ENCODE measurements around the gene LARGE2.

DNA sequence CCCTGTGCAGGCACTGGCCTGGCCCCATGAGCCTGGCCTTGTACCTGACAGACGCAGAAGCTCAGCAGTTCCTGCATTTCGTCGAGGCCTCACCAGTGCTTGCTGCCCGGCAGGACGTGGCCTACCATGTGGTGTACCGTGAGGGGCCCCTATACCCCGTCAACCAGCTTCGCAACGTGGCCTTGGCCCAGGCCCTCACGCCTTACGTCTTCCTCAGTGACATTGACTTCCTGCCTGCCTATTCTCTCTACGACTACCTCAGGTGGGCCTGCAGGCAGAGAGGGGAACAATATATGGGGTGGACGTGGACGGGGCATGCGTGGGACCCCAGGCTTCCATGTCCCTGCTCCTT, 4.9 kb downstream of the LARGE2 start:
- TF ChIP-seq, protein P1, sequence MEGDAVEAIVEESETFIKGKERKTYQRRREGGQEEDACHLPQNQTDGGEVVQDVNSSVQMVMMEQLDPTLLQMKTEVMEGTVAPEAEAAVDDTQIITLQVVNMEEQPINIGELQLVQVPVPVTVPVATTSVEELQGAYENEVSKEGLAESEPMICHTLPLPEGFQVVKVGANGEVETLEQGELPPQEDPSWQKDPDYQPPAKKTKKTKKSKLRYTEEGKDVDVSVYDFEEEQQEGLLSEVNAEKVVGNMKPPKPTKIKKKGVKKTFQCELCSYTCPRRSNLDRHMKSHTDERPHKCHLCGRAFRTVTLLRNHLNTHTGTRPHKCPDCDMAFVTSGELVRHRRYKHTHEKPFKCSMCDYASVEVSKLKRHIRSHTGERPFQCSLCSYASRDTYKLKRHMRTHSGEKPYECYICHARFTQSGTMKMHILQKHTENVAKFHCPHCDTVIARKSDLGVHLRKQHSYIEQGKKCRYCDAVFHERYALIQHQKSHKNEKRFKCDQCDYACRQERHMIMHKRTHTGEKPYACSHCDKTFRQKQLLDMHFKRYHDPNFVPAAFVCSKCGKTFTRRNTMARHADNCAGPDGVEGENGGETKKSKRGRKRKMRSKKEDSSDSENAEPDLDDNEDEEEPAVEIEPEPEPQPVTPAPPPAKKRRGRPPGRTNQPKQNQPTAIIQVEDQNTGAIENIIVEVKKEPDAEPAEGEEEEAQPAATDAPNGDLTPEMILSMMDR (IDR thresholded peaks at IDR 0.05) = no peak
- no peak for TF ChIP-seq POLR2A (IDR thresholded peaks at IDR 0.05)

Data from right lobe of liver (tissue), 4 donors.